Endothelial cell of umbilical vein (primary cell): ENCODE measurements around the gene STAG1. TPM values are rescaled to one million over a fixed set of nuclear protein-coding genes. Genes with fewer than 3 reads are reported as not detected.

Experiments used
- BruUV-seq: library from RNA; stranded (reverse); fragments of 400-500 nt; replicated peaks from 2 replicates; lab custom pipeline; 2021; lab: Mats Ljungman, UMichigan
- CTCF ChIA-PET: fragments of 300-600, 350-600 bp; sonication (Branson Sonifier 250); formaldehyde crosslinking; loops from one replicate; lab custom pipeline; 2021; ENCODE audit warnings: antibody characterized with exemption, inconsistent platforms; lab: Charles Lee
- POLR2A ChIA-PET: fragments of 300-600, 350-600 bp; sonication (Branson Sonifier 250); formaldehyde crosslinking; loops from one replicate; lab custom pipeline; 2021; ENCODE audit warnings: antibody characterized with exemption, inconsistent platforms; lab: Charles Lee
- DNase-seq: peaks from one replicate; pipeline ENCODE4 v3.0.0-alpha.2; 2011; ENCODE audit warnings: low read depth, low spot score
- FAIRE-seq: peaks from 2 replicates; lab custom pipeline; 2011; peaks lifted over from hg19 to GRCh38; lab: Jason Lieb, UNC
- H2AFZ ChIP-seq: 2 replicates; pipeline ENCODE4 v1.6.0; 2012; ENCODE audit warnings: low read depth, low read length, control low read depth, inconsistent platforms
- H3K27ac ChIP-seq: 2 replicates; pipeline ENCODE4 v1.5.1; 2011; ENCODE audit warnings: low read depth, mild to moderate bottlenecking, control low read depth, low read length, moderate library complexity; ENCODE audit not compliant: insufficient read depth
- H3K27me3 ChIP-seq, 2 experiments: 2 replicates each; pipeline versions ENCODE4 v1.6.0 to v1.6.1; 2011; ENCODE audit warnings: low read length in 2 of 2, mixed read lengths in 1 of 2; ENCODE audit not compliant: control insufficient read depth in 2 of 2, insufficient read depth in 2 of 2
- H3K36me3 ChIP-seq, 2 experiments: 2 replicates in 1 of 2; 3 replicates in 1 of 2; pipeline ENCODE4 v1.5.1; 2011; ENCODE audit warnings: low read length in 2 of 2, mild to moderate bottlenecking in 1 of 2, moderate library complexity in 1 of 2; ENCODE audit not compliant: control insufficient read depth in 2 of 2, insufficient read depth in 2 of 2; ENCODE audit errors: extremely low read depth in 1 of 2
- H3K4me1 ChIP-seq: 3 replicates; pipeline ENCODE4 v1.5.1; 2011; ENCODE audit warnings: mild to moderate bottlenecking, low read length; ENCODE audit not compliant: control insufficient read depth, insufficient read depth; ENCODE audit errors: extremely low read depth
- H3K4me2 ChIP-seq: 2 replicates; pipeline ENCODE4 v1.6.1; 2011; ENCODE audit warnings: low read length, control low read depth, mixed read lengths; ENCODE audit not compliant: insufficient read depth
- H3K4me3 ChIP-seq, 3 experiments: fragments of 200-600 bp in 1 of 3; sonication (generic), shearing (Covaris generic) in 1 of 3; replicated peaks in 1 of 3; 2 replicates each; pipeline ENCODE4 v1.5.1; 2011 to 2016; ENCODE audit warnings: control low read depth in 3 of 3, low read length in 3 of 3, mild to moderate bottlenecking in 2 of 3, inconsistent platforms in 1 of 3, low read depth in 1 of 3, moderate library complexity in 1 of 3; ENCODE audit not compliant: insufficient read depth in 1 of 3
- H3K79me2 ChIP-seq: 2 replicates; pipeline ENCODE4 v1.6.0; 2012; ENCODE audit warnings: low read length, inconsistent platforms; ENCODE audit not compliant: control insufficient read depth, insufficient read depth
- H3K9ac ChIP-seq: replicated peaks from 2 replicates; pipeline ENCODE3; 2011; ENCODE audit warnings: low read length, control low read depth; ENCODE audit not compliant: insufficient read depth; ENCODE audit errors: extremely low read depth
- H3K9me1 ChIP-seq: replicated peaks from 3 replicates; pipeline ENCODE4 v1.6.0; 2011; ENCODE audit warnings: mild to moderate bottlenecking, low read length; ENCODE audit not compliant: control insufficient read depth, insufficient read depth; ENCODE audit errors: extremely low read depth
- H3K9me3 ChIP-seq: replicated peaks from 2 replicates; pipeline ENCODE4 v1.5.1; 2012; ENCODE audit warnings: low read length, inconsistent platforms; ENCODE audit not compliant: control insufficient read depth, insufficient read depth
- H4K20me1 ChIP-seq: replicated peaks from 2 replicates; pipeline ENCODE3; 2011; ENCODE audit warnings: mild to moderate bottlenecking, low read length; ENCODE audit not compliant: control insufficient read depth, insufficient read depth; ENCODE audit errors: extremely low read depth
- CTCF ChIP-seq, 2 donors: IDR thresholded peaks; 1 replicate in 1 of 2; 2 replicates in 1 of 2; pipeline ENCODE4 v1.5.1; 2011; ENCODE audit warnings: low read length in 2 of 2, mild to moderate bottlenecking in 2 of 2, moderate library complexity in 2 of 2, control low read depth in 1 of 2, inconsistent platforms in 1 of 2, low read depth in 1 of 2; ENCODE audit not compliant: insufficient read depth in 1 of 2; ENCODE audit errors: extremely low read depth in 1 of 2
- EZH2 ChIP-seq: IDR thresholded peaks from 2 replicates; pipeline ENCODE4 v1.6.1; 2012; ENCODE audit warnings: borderline replicate concordance, low read depth, mild to moderate bottlenecking, moderate library complexity, low read length, inconsistent platforms; ENCODE audit not compliant: severe bottlenecking
- FOS ChIP-seq: IDR thresholded peaks from 2 replicates; pipeline ENCODE4 v1.6.1; 2011; ENCODE audit warnings: mild to moderate bottlenecking, low read length, moderate library complexity, borderline replicate concordance; ENCODE audit not compliant: insufficient read depth
- GATA2 ChIP-seq: IDR thresholded peaks from 2 replicates; pipeline ENCODE4 v1.7.0; 2011; ENCODE audit warnings: low read depth, mild to moderate bottlenecking, moderate library complexity, mixed read lengths, low read length; ENCODE audit not compliant: insufficient read length, insufficient read depth
- JUN ChIP-seq: IDR thresholded peaks from 2 replicates; pipeline ENCODE4 v1.6.1; 2011; ENCODE audit warnings: borderline replicate concordance, low read depth; ENCODE audit not compliant: insufficient read length, insufficient read depth
- MYC ChIP-seq: IDR thresholded peaks from one replicate; pipeline ENCODE4 v1.6.1; 2011; ENCODE audit warnings: mild to moderate bottlenecking, low read depth, low read length
- POLR2A ChIP-seq: IDR thresholded peaks from 2 replicates; pipeline ENCODE4 v1.6.1; 2012; ENCODE audit warnings: low read depth, mild to moderate bottlenecking, control low read depth, low read length
- POLR2AphosphoS5 ChIP-seq: IDR thresholded peaks from 2 replicates; pipeline ENCODE4 v1.6.1; 2012; ENCODE audit warnings: low read depth, mild to moderate bottlenecking, control low read depth, low read length, moderate library complexity; ENCODE audit not compliant: insufficient read depth
- dilution Hi-C: fragments of 300-500 bp; cut with MboI; formaldehyde crosslinking; loops from one replicate; pipeline ENCODE4 v1.15.0; 2019; ENCODE audit warnings: low sequenced_read_pairs; ENCODE audit not compliant: extremely low pct_ligation_motif_present
- intact Hi-C: fragments of 100-400 bp; cut with micrococcal nuclease; formaldehyde crosslinking; loops from one replicate; pipeline ENCODE4 v1.10.0; 2022
- polyA plus RNA-seq, 4 experiments: library from polyadenylated mRNA; depleted of rRNA in 3 of 4; stranded (reverse) in 3 of 4; unstranded in 1 of 4; fragments of >200 nt; gene quantifications; 2 replicates each; pipeline versions ENCODE4 v1.2.1 to v1.2.3, GENCODE V29; 2011 to 2012; ENCODE audit warnings: missing spikeins in 1 of 4
- total RNA-seq: library from RNA; stranded (reverse); gene quantifications from 2 replicates; pipeline ENCODE4 v1.2.3, GENCODE V29; 2021
- TF ChIP-seq, protein P1 (sequence below): IDR thresholded peaks from 2 replicates; pipeline ENCODE4 v1.6.1; 2011; ENCODE audit not compliant: insufficient read depth, insufficient read length

STAG1 gene
- total and polyA plus RNA-seq, 2 donors (not counting 3 experiments of a cell fraction or from before 2014, with no cell fraction given) = 7.4 to 42.1 TPM

GRCh38 chr3:136730595-136731273 lies 21.4 kb downstream of the STAG1 start:
- H3K9ac ChIP-seq = no peak overlapping the region
- H3K36me3 ChIP-seq = no peaks in the 10 kb centered on the region
- H3K4me2 ChIP-seq = no peak overlapping the region
- H3K4me1 ChIP-seq = peaks cover 12% of the 10 kb centered on the region
- intact Hi-C loops = no loop called here
- no peak overlapping the region for H2AFZ ChIP-seq
- dilution Hi-C loops = no loop called here
- H4K20me1 ChIP-seq = peaks cover 2% of the 10 kb centered on the region
- H3K9me1 ChIP-seq = no peaks in the 10 kb centered on the region
- no TSS peak for BruUV-seq
- H3K27me3 ChIP-seq = no peaks in the 10 kb centered on the region
- TF ChIP-seq GATA2 = no peak
- TF ChIP-seq MYC = no peak
- TF ChIP-seq JUN = no peak
- TF ChIP-seq CTCF (IDR thresholded peaks at IDR 0.05; ENCODE audit: extremely low read depth in 1 of 2, insufficient read depth in 1 of 2, low read depth in 1 of 2, low read length in 2 of 2) = no peak
- TF ChIP-seq, protein P1, sequence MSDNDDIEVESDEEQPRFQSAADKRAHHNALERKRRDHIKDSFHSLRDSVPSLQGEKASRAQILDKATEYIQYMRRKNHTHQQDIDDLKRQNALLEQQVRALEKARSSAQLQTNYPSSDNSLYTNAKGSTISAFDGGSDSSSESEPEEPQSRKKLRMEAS = no peak
- TF ChIP-seq POLR2AphosphoS5 = no peak
- no peak for TF ChIP-seq EZH2
- no peak for TF ChIP-seq POLR2A
- no peak for TF ChIP-seq FOS
- FAIRE-seq (no peak), DNase-seq (no peak)
- no peak overlapping the region for H3K4me3 ChIP-seq
- CTCF ChIA-PET = interaction anchor here (1.2 kb wide), 1 partner anchor 283 kb away, joined by 3 read pairs; no protein-coding TSS in a partner anchor
- no peak overlapping the region for H3K27ac ChIP-seq
- H3K79me2 ChIP-seq = peaks cover 90% of the 10 kb centered on the region
- H3K9me3 ChIP-seq = no peaks in the 10 kb centered on the region
- POLR2A ChIA-PET = interaction anchor here (0.6 to 0.7 kb wide), 2 partner anchors 26 to 158 kb away, joined by 3 to 5 read pairs; no protein-coding TSS in a partner anchor
